HEK293 (cell line): Measurements from ENCODE around the gene LAMTOR2.

Experiments used
- BCL11A ChIP-seq: fragments of 450-650 bp; formaldehyde crosslinking; IDR thresholded peaks from 2 replicates; pipeline ENCODE4 v1.5.1; 2016; ENCODE audit warnings: low read depth, missing biosample characterization, missing genetic modification characterization
- KLF1 ChIP-seq: fragments of 450-650 bp; formaldehyde crosslinking; IDR thresholded peaks from 2 replicates; pipeline ENCODE4 v1.5.1; 2016; ENCODE audit warnings: missing biosample characterization, missing genetic modification characterization
- KLF9 ChIP-seq: fragments of 450-650 bp; formaldehyde crosslinking; IDR thresholded peaks from 2 replicates; pipeline ENCODE4 v1.5.1; 2016; ENCODE audit warnings: missing biosample characterization, missing genetic modification characterization, low read depth
- OSR2 ChIP-seq: fragments of 450-650 bp; formaldehyde crosslinking; IDR thresholded peaks from 2 replicates; pipeline ENCODE4 v1.5.1; 2016; ENCODE audit warnings: missing biosample characterization, missing genetic modification characterization
- RBAK ChIP-seq: fragments of 450-650 bp; formaldehyde crosslinking; IDR thresholded peaks from 2 replicates; pipeline ENCODE4 v1.5.1; 2016; ENCODE audit warnings: missing biosample characterization, missing genetic modification characterization
- REPIN1 ChIP-seq: fragments of 450-650 bp; formaldehyde crosslinking; IDR thresholded peaks from 2 replicates; pipeline ENCODE4 v1.5.1; 2017; ENCODE audit warnings: missing biosample characterization, missing genetic modification characterization, low read depth
- SALL2 ChIP-seq: fragments of 450-650 bp; formaldehyde crosslinking; IDR thresholded peaks from 2 replicates; pipeline ENCODE4 v1.5.0; 2017; ENCODE audit warnings: missing biosample characterization, mild to moderate bottlenecking, missing genetic modification characterization, borderline replicate concordance
- TCF7L2 ChIP-seq: IDR thresholded peaks from 2 replicates; pipeline ENCODE4 v1.6.1; 2011; ENCODE audit warnings: low read depth, mild to moderate bottlenecking, inconsistent platforms, low read length, moderate library complexity, borderline replicate concordance
- YY1 ChIP-seq: fragments of 450-650 bp; formaldehyde crosslinking; IDR thresholded peaks from 2 replicates; pipeline ENCODE4 v1.5.1; 2018; ENCODE audit warnings: missing biosample characterization, missing genetic modification characterization
- ZBTB48 ChIP-seq: fragments of 450-650 bp; formaldehyde crosslinking; IDR thresholded peaks from 2 replicates; pipeline ENCODE4 v1.5.1; 2016; ENCODE audit warnings: missing biosample characterization, missing genetic modification characterization
- ZFP69B ChIP-seq: fragments of 450-650 bp; formaldehyde crosslinking; IDR thresholded peaks from 2 replicates; pipeline ENCODE4 v1.5.1; 2016; ENCODE audit warnings: missing biosample characterization, missing genetic modification characterization
- ZNF140 ChIP-seq: fragments of 450-650 bp; formaldehyde crosslinking; IDR thresholded peaks from 2 replicates; pipeline ENCODE4 v1.5.1; 2016; ENCODE audit warnings: missing biosample characterization, missing genetic modification characterization
- ZNF239 ChIP-seq: fragments of 450-650 bp; formaldehyde crosslinking; IDR thresholded peaks from 2 replicates; pipeline ENCODE4 v1.5.1; 2016; ENCODE audit warnings: missing biosample characterization, missing genetic modification characterization
- ZNF248 ChIP-seq: fragments of 450-650 bp; formaldehyde crosslinking; IDR thresholded peaks from 2 replicates; pipeline ENCODE4 v1.5.1; 2017; ENCODE audit warnings: missing biosample characterization, missing genetic modification characterization
- ZNF366 ChIP-seq: fragments of 450-650 bp; formaldehyde crosslinking; conservative IDR thresholded peaks from 2 replicates; pipeline ENCODE4 v1.5.1; 2016; ENCODE audit warnings: missing biosample characterization, missing genetic modification characterization
- ZNF433 ChIP-seq: fragments of 450-650 bp; formaldehyde crosslinking; IDR thresholded peaks from 2 replicates; pipeline ENCODE4 v1.5.1; 2016; ENCODE audit warnings: missing biosample characterization, missing genetic modification characterization, low read depth
- ZNF518A ChIP-seq: fragments of 450-650 bp; formaldehyde crosslinking; conservative IDR thresholded peaks from 2 replicates; pipeline ENCODE4 v1.5.1; 2016; ENCODE audit warnings: low read depth, missing biosample characterization, missing genetic modification characterization
- ZNF549 ChIP-seq: fragments of 450-650 bp; IDR thresholded peaks from 2 replicates; pipeline ENCODE4 v1.5.1; 2018; ENCODE audit warnings: missing biosample characterization, missing genetic modification characterization, mild to moderate bottlenecking, inconsistent platforms, moderate library complexity
- ZNF560 ChIP-seq: fragments of 450-650 bp; formaldehyde crosslinking; IDR thresholded peaks from 2 replicates; pipeline ENCODE4 v1.5.1; 2017; ENCODE audit warnings: missing biosample characterization, missing genetic modification characterization, borderline replicate concordance
- ZNF585B ChIP-seq: fragments of 450-650 bp; formaldehyde crosslinking; IDR thresholded peaks from 2 replicates; pipeline ENCODE4 v1.5.1; 2016; ENCODE audit warnings: missing biosample characterization, missing genetic modification characterization
- ZNF677 ChIP-seq: fragments of 450-650 bp; IDR thresholded peaks from 2 replicates; pipeline ENCODE4 v1.5.0; 2018; ENCODE audit warnings: missing biosample characterization, mild to moderate bottlenecking, missing genetic modification characterization, moderate library complexity
- ZNF777 ChIP-seq: fragments of 450-650 bp; formaldehyde crosslinking; IDR thresholded peaks from 2 replicates; pipeline ENCODE4 v1.5.1; 2017; ENCODE audit warnings: missing biosample characterization, missing genetic modification characterization, borderline replicate concordance
- ZNF792 ChIP-seq: fragments of 450-650 bp; formaldehyde crosslinking; IDR thresholded peaks from 2 replicates; pipeline ENCODE4 v1.5.1; 2016; ENCODE audit warnings: missing biosample characterization, missing genetic modification characterization
- ZNF837 ChIP-seq: fragments of 450-650 bp; formaldehyde crosslinking; IDR thresholded peaks from 2 replicates; pipeline ENCODE4 v1.5.1; 2016; ENCODE audit warnings: missing biosample characterization, missing genetic modification characterization
- ZSCAN18 ChIP-seq: fragments of 450-650 bp; formaldehyde crosslinking; IDR thresholded peaks from 2 replicates; pipeline ENCODE4 v1.5.1; 2016; ENCODE audit warnings: missing biosample characterization, missing genetic modification characterization
- ZSCAN30 ChIP-seq: fragments of 450-650 bp; IDR thresholded peaks from 2 replicates; pipeline ENCODE4 v1.5.1; 2018; ENCODE audit warnings: missing biosample characterization, mild to moderate bottlenecking, missing genetic modification characterization, moderate library complexity
- TF ChIP-seq, protein P1 (sequence below): fragments of 450-650 bp; formaldehyde crosslinking; IDR thresholded peaks from 2 replicates; pipeline ENCODE4 v1.5.1; 2016; ENCODE audit warnings: missing biosample characterization, missing genetic modification characterization
- TF ChIP-seq, protein P2 (sequence below): fragments of 450-650 bp; formaldehyde crosslinking; IDR thresholded peaks from 2 replicates; pipeline ENCODE4 v1.5.1; 2016; ENCODE audit warnings: missing biosample characterization, missing genetic modification characterization
- TF ChIP-seq, protein P3 (sequence below): fragments of 450-650 bp; formaldehyde crosslinking; IDR thresholded peaks from 2 replicates; pipeline ENCODE4 v1.5.1; 2016; ENCODE audit warnings: missing biosample characterization, missing genetic modification characterization, low read depth
- TF ChIP-seq, protein P4 (sequence below): fragments of 450-650 bp; formaldehyde crosslinking; IDR thresholded peaks from 2 replicates; pipeline ENCODE4 v1.5.1; 2017; ENCODE audit warnings: missing biosample characterization, missing genetic modification characterization

The LAMTOR2 gene

DNA sequence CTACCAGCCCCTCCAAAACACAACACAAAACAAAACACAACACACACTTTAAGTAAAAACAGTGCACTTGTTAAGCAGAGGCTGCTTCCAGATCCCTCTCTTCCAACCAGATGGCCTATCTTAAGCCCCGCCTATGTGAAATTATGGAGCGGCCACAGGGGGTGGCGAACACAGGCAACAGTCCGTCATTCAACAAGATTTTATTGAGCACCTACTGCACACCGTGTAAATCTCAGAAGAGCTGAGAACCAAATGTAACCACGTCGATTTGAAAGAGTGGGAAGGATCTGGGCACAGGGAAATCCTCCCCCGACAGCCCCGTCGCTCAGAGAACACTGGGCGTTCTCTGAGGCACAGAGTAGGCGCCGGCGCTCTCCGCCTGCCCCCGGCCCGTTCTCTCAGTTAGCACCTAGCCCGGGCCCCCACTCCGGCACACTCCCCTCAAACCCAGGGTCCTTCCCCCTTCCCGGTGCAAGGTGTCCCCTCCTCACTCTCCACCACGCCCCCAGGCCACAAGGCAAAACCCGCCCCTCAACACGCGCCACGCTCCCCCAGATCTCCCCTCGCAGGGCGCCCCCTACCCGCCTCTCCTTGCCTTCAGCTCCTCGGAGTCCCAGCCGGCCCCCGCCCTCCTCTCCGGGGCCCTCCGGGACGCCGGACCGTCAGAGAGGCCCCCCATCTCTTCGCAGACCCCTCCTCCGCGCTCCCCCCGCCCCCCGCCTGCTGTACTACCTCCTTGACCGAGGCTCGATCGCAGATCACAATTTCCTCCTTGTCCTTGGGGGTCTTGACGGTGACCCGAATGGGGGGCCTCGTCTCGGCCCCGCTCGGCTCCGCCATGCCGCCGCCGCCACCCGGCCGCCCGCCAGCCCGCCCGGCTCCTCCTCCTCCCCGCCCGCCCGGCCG lies 1.5 kb upstream of the LAMTOR2 start (continued):
- TF ChIP-seq, protein P1, sequence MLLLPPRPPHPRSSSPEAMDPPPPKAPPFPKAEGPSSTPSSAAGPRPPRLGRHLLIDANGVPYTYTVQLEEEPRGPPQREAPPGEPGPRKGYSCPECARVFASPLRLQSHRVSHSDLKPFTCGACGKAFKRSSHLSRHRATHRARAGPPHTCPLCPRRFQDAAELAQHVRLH (tag by site-specific recombination): 0 out of 2 replicates have a peak, but pooled peaks have one; percentile 59
- peak; percentile 97 for TF ChIP-seq ZNF792 (tag by site-specific recombination)
- TF ChIP-seq ZFP69B (tag by site-specific recombination): no peak
- no peak for TF ChIP-seq ZNF518A (tag by site-specific recombination)
- no peak for TF ChIP-seq ZNF433 (tag by site-specific recombination)
- peak; percentile 64 for TF ChIP-seq KLF1 (tag by site-specific recombination)
- TF ChIP-seq RBAK: no peak
- TF ChIP-seq ZNF140: no peak
- TF ChIP-seq, protein P2, sequence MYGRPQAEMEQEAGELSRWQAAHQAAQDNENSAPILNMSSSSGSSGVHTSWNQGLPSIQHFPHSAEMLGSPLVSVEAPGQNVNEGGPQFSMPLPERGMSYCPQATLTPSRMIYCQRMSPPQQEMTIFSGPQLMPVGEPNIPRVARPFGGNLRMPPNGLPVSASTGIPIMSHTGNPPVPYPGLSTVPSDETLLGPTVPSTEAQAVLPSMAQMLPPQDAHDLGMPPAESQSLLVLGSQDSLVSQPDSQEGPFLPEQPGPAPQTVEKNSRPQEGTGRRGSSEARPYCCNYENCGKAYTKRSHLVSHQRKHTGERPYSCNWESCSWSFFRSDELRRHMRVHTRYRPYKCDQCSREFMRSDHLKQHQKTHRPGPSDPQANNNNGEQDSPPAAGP (tag by site-specific recombination): peak; percentile 56
- no peak for TF ChIP-seq OSR2
- TF ChIP-seq, protein P3, sequence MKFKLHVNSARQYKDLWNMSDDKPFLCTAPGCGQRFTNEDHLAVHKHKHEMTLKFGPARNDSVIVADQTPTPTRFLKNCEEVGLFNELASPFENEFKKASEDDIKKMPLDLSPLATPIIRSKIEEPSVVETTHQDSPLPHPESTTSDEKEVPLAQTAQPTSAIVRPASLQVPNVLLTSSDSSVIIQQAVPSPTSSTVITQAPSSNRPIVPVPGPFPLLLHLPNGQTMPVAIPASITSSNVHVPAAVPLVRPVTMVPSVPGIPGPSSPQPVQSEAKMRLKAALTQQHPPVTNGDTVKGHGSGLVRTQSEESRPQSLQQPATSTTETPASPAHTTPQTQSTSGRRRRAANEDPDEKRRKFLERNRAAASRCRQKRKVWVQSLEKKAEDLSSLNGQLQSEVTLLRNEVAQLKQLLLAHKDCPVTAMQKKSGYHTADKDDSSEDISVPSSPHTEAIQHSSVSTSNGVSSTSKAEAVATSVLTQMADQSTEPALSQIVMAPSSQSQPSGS (tag by site-specific recombination): no peak
- TF ChIP-seq, protein P4, sequence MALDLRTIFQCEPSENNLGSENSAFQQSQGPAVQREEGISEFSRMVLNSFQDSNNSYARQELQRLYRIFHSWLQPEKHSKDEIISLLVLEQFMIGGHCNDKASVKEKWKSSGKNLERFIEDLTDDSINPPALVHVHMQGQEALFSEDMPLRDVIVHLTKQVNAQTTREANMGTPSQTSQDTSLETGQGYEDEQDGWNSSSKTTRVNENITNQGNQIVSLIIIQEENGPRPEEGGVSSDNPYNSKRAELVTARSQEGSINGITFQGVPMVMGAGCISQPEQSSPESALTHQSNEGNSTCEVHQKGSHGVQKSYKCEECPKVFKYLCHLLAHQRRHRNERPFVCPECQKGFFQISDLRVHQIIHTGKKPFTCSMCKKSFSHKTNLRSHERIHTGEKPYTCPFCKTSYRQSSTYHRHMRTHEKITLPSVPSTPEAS: peak; percentile 55
- TF ChIP-seq ZNF366 (tag by site-specific recombination): no peak
- TF ChIP-seq ZNF837: no peak
- no peak for TF ChIP-seq BCL11A
- TF ChIP-seq ZNF777 (tag by site-specific recombination): no peak
- no peak for TF ChIP-seq ZSCAN18 (tag by site-specific recombination)
- TF ChIP-seq REPIN1: peak; percentile 66
- TF ChIP-seq KLF9 (tag by site-specific recombination): peak; percentile 90
- peak; percentile 51 for TF ChIP-seq YY1 (tag by site-specific recombination)
- no peak for TF ChIP-seq ZNF677 (tag by site-specific recombination)
- TF ChIP-seq ZNF560 (tag by site-specific recombination): no peak
- TF ChIP-seq ZSCAN30 (tag by site-specific recombination): no peak
- TF ChIP-seq SALL2 (tag by site-specific recombination): no peak
- no peak for TF ChIP-seq ZNF585B (tag by site-specific recombination)
- TF ChIP-seq ZBTB48 (tag by site-specific recombination): peak; percentile 52
- no peak for TF ChIP-seq ZNF239 (tag by site-specific recombination)
- TF ChIP-seq ZNF248 (tag by site-specific recombination): no peak
- TF ChIP-seq TCF7L2: no peak
- no peak for TF ChIP-seq ZNF549 (tag by site-specific recombination)
